HepG2 (cell line): ENCODE measurements around the gene SPATA25. TPM values are rescaled to one million over a fixed set of nuclear protein-coding genes. Genes with fewer than 3 reads are reported as not detected.
A peak's percentile ranks its signal among the peaks of the same experiment; 100 is the strongest.

ENCODE experiments used
- HHEX ChIP-seq: IDR thresholded peaks from 2 replicates; pipeline ENCODE4 v1.6.1; 2016; ENCODE audit warnings: control low read depth
- MYC ChIP-seq: sonication (generic); formaldehyde crosslinking; IDR thresholded peaks from 2 replicates; pipeline ENCODE4 v1.9.0; 2021; ENCODE audit warnings: missing genetic modification reagents, borderline replicate concordance
- RARA ChIP-seq: IDR thresholded peaks from 2 replicates; pipeline ENCODE4 v1.6.1; 2016; ENCODE audit warnings: missing genetic modification reagents, missing compliant biosample characterization
- ZFP37 ChIP-seq: sonication (generic); formaldehyde crosslinking; IDR thresholded peaks from 2 replicates; pipeline ENCODE4 v1.4.0; 2020; ENCODE audit warnings: missing genetic modification reagents, borderline replicate concordance
- ZNF773 ChIP-seq: sonication (generic); formaldehyde crosslinking; IDR thresholded peaks from 2 replicates; pipeline ENCODE4 v1.4.0; 2020; ENCODE audit warnings: missing genetic modification reagents, borderline replicate concordance
- polyA plus RNA-seq, 8 experiments: library from polyadenylated mRNA; depleted of rRNA in 3 of 8; stranded (reverse) in 7 of 8; unstranded in 1 of 8; fragments of >200 nt; fragmentation: Illumina TruSeq in 4 of 8; extraction: Trizol in 4 of 8; gene quantifications; 2 replicates each; pipeline versions ENCODE4 v1.2.1 to v1.2.3, GENCODE V29; 2011 to 2016; ENCODE audit warnings: low read depth in 4 of 8, missing spikeins in 1 of 8, mixed read lengths in 1 of 8; ENCODE audit not compliant: insufficient read depth in 1 of 8
- total RNA-seq, 5 experiments: library from RNA; depleted of rRNA; stranded (reverse); fragments of >200 nt; fragmentation: Illumina TruSeq; extraction: Trizol; gene quantifications; 2 replicates each; pipeline ENCODE4 v1.2.3, GENCODE V29; 2016; ENCODE audit warnings: low read depth in 1 of 5
- TF ChIP-seq, protein P1 (sequence below): sonication (generic); formaldehyde crosslinking; IDR thresholded peaks from 2 replicates; pipeline ENCODE4 v1.4.0; 2020; ENCODE audit warnings: missing genetic modification reagents
- TF ChIP-seq, protein P2 (sequence below): sonication (generic); formaldehyde crosslinking; IDR thresholded peaks from 2 replicates; pipeline ENCODE4 v1.5.0; 2020; ENCODE audit warnings: mild to moderate bottlenecking, missing genetic modification reagents
- TF ChIP-seq, protein P3 (sequence below): IDR thresholded peaks from 2 replicates; pipeline ENCODE4 v1.6.1; 2016
- TF ChIP-seq, protein P4 (sequence below): sonication (generic); formaldehyde crosslinking; IDR thresholded peaks from 2 replicates; pipeline ENCODE4 v1.4.0; 2020; ENCODE audit warnings: missing genetic modification reagents, borderline replicate concordance
- TF ChIP-seq, protein P5 (sequence below): IDR thresholded peaks from 2 replicates; pipeline ENCODE4 v1.4.0; 2020; ENCODE audit warnings: mild to moderate bottlenecking, missing genetic modification reagents
- TF ChIP-seq, protein P6 (sequence below): sonication (generic); formaldehyde crosslinking; IDR thresholded peaks from 2 replicates; pipeline ENCODE4 v1.5.0; 2020; ENCODE audit warnings: missing genetic modification reagents

The SPATA25 gene
- total and polyA plus RNA-seq, 2 of the 13 experiments (the other 11 are each of a cell fraction or from before 2014, with no cell fraction given) = 4.8 to 7.6 TPM

DNA sequence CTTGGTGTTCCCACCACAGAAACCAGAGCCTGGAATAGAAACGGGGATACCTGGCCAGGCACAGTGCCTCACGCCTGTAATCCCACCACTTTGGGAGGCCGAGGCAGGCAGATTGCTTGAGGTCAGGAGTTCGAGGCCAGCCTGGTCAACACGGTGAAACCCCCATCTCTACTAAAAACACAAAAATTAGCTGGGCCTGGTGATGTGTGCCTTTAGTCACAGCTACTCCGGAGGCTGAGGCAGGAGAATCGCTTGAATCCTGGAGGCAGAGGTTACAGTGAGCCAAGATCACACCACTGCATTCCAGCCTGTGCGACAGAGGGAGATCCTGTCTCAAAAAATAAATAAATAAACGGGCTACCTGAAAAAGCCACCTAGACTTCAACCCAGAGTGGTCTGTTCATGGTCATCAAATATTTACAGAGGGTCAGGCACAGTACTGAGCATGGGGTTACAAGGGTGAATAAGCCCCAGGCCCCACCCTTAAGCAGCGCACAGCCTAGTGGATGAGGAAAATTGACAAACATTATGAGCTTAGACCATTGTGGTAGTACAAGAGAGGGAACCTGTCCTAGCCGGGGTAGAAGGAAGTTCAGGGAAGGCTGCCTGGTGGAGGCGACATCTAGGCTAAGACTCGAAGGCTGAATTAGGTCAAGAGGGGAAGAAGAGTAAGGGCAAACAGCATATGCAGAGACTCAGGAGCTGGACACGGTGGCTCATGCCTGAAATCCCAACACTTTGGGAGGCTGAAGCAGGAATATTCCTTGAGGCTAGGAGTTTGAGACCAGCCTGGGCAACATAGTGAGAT, 39.9 kb upstream of the SPATA25 start (continued):
- TF ChIP-seq, protein P1, sequence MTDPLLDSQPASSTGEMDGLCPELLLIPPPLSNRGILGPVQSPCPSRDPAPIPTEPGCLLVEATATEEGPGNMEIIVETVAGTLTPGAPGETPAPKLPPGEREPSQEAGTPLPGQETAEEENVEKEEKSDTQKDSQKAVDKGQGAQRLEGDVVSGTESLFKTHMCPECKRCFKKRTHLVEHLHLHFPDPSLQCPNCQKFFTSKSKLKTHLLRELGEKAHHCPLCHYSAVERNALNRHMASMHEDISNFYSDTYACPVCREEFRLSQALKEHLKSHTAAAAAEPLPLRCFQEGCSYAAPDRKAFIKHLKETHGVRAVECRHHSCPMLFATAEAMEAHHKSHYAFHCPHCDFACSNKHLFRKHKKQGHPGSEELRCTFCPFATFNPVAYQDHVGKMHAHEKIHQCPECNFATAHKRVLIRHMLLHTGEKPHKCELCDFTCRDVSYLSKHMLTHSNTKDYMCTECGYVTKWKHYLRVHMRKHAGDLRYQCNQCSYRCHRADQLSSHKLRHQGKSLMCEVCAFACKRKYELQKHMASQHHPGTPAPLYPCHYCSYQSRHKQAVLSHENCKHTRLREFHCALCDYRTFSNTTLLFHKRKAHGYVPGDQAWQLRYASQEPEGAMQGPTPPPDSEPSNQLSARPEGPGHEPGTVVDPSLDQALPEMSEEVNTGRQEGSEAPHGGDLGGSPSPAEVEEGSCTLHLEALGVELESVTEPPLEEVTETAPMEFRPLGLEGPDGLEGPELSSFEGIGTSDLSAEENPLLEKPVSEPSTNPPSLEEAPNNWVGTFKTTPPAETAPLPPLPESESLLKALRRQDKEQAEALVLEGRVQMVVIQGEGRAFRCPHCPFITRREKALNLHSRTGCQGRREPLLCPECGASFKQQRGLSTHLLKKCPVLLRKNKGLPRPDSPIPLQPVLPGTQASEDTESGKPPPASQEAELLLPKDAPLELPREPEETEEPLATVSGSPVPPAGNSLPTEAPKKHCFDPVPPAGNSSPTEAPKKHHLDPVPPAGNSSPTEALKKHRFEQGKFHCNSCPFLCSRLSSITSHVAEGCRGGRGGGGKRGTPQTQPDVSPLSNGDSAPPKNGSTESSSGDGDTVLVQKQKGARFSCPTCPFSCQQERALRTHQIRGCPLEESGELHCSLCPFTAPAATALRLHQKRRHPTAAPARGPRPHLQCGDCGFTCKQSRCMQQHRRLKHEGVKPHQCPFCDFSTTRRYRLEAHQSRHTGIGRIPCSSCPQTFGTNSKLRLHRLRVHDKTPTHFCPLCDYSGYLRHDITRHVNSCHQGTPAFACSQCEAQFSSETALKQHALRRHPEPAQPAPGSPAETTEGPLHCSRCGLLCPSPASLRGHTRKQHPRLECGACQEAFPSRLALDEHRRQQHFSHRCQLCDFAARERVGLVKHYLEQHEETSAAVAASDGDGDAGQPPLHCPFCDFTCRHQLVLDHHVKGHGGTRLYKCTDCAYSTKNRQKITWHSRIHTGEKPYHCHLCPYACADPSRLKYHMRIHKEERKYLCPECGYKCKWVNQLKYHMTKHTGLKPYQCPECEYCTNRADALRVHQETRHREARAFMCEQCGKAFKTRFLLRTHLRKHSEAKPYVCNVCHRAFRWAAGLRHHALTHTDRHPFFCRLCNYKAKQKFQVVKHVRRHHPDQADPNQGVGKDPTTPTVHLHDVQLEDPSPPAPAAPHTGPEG (CRISPR knock-in tag) = 0 out of 2 replicates have a peak, but pooled peaks have one; percentile 18
- TF ChIP-seq, protein P2, sequence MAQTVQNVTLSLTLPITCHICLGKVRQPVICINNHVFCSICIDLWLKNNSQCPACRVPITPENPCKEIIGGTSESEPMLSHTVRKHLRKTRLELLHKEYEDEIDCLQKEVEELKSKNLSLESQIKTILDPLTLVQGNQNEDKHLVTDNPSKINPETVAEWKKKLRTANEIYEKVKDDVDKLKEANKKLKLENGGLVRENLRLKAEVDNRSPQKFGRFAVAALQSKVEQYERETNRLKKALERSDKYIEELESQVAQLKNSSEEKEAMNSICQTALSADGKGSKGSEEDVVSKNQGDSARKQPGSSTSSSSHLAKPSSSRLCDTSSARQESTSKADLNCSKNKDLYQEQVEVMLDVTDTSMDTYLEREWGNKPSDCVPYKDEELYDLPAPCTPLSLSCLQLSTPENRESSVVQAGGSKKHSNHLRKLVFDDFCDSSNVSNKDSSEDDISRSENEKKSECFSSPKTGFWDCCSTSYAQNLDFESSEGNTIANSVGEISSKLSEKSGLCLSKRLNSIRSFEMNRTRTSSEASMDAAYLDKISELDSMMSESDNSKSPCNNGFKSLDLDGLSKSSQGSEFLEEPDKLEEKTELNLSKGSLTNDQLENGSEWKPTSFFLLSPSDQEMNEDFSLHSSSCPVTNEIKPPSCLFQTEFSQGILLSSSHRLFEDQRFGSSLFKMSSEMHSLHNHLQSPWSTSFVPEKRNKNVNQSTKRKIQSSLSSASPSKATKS (CRISPR knock-in tag) = no peak
- TF ChIP-seq, protein P3, sequence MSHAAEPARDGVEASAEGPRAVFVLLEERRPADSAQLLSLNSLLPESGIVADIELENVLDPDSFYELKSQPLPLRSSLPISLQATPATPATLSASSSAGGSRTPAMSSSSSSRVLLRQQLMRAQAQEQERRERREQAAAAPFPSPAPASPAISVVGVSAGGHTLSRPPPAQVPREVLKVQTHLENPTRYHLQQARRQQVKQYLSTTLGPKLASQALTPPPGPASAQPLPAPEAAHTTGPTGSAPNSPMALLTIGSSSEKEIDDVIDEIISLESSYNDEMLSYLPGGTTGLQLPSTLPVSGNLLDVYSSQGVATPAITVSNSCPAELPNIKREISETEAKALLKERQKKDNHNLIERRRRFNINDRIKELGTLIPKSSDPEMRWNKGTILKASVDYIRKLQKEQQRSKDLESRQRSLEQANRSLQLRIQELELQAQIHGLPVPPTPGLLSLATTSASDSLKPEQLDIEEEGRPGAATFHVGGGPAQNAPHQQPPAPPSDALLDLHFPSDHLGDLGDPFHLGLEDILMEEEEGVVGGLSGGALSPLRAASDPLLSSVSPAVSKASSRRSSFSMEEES (CRISPR knock-in tag) = peak; percentile 78
- TF ChIP-seq, protein P4, sequence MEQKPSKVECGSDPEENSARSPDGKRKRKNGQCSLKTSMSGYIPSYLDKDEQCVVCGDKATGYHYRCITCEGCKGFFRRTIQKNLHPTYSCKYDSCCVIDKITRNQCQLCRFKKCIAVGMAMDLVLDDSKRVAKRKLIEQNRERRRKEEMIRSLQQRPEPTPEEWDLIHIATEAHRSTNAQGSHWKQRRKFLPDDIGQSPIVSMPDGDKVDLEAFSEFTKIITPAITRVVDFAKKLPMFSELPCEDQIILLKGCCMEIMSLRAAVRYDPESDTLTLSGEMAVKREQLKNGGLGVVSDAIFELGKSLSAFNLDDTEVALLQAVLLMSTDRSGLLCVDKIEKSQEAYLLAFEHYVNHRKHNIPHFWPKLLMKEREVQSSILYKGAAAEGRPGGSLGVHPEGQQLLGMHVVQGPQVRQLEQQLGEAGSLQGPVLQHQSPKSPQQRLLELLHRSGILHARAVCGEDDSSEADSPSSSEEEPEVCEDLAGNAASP (CRISPR knock-in tag) = peak; percentile 97
- TF ChIP-seq MYC (peak; percentile 54), ZNF773 (CRISPR knock-in tag) (no peak), HHEX (CRISPR knock-in tag) (0 out of 2 replicates have a peak, but pooled peaks have one; percentile 11), ZFP37 (CRISPR knock-in tag) (no peak), RARA (CRISPR knock-in tag) (peak; percentile 99)
- TF ChIP-seq, protein P5, sequence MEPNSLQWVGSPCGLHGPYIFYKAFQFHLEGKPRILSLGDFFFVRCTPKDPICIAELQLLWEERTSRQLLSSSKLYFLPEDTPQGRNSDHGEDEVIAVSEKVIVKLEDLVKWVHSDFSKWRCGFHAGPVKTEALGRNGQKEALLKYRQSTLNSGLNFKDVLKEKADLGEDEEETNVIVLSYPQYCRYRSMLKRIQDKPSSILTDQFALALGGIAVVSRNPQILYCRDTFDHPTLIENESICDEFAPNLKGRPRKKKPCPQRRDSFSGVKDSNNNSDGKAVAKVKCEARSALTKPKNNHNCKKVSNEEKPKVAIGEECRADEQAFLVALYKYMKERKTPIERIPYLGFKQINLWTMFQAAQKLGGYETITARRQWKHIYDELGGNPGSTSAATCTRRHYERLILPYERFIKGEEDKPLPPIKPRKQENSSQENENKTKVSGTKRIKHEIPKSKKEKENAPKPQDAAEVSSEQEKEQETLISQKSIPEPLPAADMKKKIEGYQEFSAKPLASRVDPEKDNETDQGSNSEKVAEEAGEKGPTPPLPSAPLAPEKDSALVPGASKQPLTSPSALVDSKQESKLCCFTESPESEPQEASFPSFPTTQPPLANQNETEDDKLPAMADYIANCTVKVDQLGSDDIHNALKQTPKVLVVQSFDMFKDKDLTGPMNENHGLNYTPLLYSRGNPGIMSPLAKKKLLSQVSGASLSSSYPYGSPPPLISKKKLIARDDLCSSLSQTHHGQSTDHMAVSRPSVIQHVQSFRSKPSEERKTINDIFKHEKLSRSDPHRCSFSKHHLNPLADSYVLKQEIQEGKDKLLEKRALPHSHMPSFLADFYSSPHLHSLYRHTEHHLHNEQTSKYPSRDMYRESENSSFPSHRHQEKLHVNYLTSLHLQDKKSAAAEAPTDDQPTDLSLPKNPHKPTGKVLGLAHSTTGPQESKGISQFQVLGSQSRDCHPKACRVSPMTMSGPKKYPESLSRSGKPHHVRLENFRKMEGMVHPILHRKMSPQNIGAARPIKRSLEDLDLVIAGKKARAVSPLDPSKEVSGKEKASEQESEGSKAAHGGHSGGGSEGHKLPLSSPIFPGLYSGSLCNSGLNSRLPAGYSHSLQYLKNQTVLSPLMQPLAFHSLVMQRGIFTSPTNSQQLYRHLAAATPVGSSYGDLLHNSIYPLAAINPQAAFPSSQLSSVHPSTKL (CRISPR knock-in tag) = peak; percentile 98
- TF ChIP-seq, protein P6, sequence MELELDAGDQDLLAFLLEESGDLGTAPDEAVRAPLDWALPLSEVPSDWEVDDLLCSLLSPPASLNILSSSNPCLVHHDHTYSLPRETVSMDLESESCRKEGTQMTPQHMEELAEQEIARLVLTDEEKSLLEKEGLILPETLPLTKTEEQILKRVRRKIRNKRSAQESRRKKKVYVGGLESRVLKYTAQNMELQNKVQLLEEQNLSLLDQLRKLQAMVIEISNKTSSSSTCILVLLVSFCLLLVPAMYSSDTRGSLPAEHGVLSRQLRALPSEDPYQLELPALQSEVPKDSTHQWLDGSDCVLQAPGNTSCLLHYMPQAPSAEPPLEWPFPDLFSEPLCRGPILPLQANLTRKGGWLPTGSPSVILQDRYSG (CRISPR knock-in tag) = no peak
